HG03108 (cell line): ENCODE data around the gene SPOCD1.

Experiments
- ATAC-seq: cut with Tn5 transposase; IDR thresholded peaks from one replicate; pipeline ENCODE4 v1.9.1; 2021; ENCODE audit warnings: moderate library complexity; ENCODE audit not compliant: unreplicated experiment

SPOCD1 gene

DNA sequence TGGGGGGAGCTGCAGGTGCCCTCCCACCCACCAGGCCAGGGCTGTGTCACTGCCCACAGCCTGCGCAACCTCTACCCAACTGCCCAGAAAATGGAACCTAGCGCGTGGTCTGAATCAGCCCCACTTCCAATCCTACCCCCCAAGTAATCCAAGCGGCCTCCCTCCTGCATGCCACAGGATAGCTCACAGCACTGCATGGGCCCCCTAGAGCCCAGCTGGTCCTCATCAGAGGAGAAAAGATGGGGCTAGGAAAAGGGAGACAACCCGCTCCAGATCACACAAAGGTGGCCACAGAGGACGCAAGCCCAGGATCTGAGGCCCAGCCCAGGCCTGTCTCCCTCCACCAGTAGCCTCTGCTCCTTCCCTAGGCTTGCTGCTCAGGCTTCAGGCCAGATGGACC is 57.8 kb downstream of the SPOCD1 start:
- no peak for ATAC-seq

DNA sequence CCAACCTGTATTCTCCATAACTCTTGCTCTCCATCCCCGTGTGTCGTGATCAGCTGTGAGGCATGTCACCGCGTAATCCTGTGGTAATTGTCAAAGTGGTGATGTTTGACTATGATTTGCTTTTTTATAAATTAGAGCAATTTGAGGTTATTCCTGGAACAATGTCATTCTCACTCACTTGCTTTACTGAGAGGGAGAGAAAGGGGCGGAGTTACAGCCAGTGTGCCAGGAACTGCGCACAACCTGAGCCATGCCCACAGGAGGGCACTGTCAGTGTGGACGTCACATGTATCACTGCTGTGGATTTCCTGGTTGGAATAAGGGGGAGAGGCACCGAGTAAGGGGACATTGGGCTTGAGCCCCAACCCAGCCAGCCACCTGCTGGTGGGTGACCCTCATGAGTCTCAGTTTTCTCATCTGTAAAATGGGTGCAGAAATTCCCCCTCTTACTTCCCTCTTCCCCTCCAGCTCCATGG is 58.6 kb downstream of the SPOCD1 start:
- ATAC-seq, result no peak

GRCh38 chr1:31756578-31756977 is 59.2 kb downstream of the SPOCD1 start:
- no peak for ATAC-seq

- no peak for ATAC-seq
These were observed 59.9 kb downstream of the SPOCD1 start for GRCh38 chr1:31755850-31756492.

GRCh38 chr1:31755197-31755611 is 60.6 kb downstream of the SPOCD1 start:
- no peak for ATAC-seq

- no peak for ATAC-seq
These were observed 61.4 kb downstream of the SPOCD1 start for GRCh38 chr1:31754397-31754796.

- no peak for ATAC-seq
These were observed 62.0 kb downstream of the SPOCD1 start for GRCh38 chr1:31753707-31754349.

DNA sequence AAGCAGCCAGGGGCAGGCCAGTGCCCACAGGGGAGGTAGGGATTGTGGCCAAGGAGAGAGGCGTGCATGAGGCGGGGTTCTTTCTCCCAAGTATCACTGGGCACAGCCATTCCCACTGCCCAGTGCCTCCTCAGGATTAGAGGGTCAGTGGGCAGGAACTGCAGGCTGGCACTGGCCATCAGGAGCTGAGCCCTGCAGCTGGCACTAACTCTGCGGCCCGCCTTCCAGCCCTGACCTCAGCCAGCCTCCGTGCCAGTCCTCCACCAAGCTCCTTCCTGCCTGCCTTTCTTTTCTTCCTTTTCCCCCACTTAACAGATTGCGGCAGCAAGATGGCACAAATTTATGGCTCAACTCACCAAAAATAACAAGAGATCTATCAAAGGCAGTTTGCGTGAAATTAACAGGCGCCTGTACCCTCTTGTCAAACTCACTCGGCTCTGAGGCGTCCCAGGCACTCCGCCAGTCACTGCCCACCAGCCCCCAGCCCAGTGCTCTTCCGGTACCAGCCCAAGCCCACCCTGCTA is 62.8 kb downstream of the SPOCD1 start:
- ATAC-seq, result no peak

GRCh38 chr1:31752258-31752657 is 63.6 kb downstream of the SPOCD1 start:
- no peak for ATAC-seq

GRCh38 chr1:31751822-31752241 is 64.0 kb downstream of the SPOCD1 start:
- ATAC-seq, result no peak

GRCh38 chr1:31750858-31751510 is 64.8 kb downstream of the SPOCD1 start:
- ATAC-seq, result no peak

GRCh38 chr1:31749785-31750735 is 65.8 kb downstream of the SPOCD1 start:
- ATAC-seq, result no peak

GRCh38 chr1:31748365-31748764 is 67.5 kb downstream of the SPOCD1 start:
- ATAC-seq, result no peak

DNA sequence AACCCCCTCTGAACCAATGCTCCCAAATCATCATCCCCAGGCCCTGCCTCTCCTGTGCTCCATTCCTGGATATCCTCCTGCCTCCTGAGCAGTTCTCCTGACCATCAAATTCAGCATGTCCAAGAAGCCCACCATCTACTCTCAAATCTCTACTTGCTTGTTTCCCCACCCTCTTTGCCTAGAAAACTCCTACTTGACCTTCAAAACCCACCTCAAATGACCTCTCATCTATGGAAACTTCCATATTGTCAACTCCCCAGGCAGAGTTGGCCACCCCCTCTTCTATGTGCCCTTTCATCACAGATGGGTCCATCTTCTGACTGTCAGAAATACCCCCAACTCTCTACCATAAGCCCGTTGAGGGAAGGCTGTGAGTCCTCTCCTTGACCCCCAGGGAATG is 68.5 kb downstream of the SPOCD1 start:
- no peak for ATAC-seq

GRCh38 chr1:31746687-31747086 is 69.1 kb downstream of the SPOCD1 start:
- no peak for ATAC-seq

DNA sequence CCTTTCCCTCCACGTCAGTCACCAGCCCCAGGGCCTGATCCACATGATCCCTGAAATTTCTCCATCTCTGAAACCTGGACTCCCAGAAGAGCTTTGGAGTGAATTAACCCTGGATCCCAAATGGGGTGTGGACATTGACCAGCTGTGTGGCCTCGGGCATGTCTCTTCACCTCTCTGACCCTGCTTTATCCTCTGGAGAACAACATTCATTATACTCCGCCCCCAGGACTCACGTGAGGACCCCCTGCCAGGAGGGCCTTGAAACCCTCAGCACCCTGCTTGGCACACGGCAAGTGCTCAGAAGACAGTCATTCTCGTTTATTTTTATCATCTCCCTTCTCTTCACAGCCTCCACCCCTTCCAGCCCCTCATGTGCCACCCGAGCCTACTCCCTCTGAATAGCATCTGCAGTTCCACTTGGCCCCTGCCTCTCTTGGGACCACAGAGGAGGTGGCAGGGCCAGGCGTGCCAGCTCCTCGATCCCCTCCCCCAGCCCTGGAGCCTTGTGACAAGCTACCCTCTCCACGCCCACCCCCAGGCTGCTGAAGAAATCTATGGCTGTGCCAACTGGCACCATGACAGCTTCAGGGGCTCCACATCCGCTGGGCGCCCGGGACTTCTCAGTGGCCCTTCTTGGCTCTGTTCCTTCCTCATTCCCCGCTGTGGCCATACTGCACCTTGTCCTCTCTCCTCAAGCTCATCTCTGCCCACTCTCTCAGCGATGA is 69.7 kb downstream of the SPOCD1 start:
- no peak for ATAC-seq

DNA sequence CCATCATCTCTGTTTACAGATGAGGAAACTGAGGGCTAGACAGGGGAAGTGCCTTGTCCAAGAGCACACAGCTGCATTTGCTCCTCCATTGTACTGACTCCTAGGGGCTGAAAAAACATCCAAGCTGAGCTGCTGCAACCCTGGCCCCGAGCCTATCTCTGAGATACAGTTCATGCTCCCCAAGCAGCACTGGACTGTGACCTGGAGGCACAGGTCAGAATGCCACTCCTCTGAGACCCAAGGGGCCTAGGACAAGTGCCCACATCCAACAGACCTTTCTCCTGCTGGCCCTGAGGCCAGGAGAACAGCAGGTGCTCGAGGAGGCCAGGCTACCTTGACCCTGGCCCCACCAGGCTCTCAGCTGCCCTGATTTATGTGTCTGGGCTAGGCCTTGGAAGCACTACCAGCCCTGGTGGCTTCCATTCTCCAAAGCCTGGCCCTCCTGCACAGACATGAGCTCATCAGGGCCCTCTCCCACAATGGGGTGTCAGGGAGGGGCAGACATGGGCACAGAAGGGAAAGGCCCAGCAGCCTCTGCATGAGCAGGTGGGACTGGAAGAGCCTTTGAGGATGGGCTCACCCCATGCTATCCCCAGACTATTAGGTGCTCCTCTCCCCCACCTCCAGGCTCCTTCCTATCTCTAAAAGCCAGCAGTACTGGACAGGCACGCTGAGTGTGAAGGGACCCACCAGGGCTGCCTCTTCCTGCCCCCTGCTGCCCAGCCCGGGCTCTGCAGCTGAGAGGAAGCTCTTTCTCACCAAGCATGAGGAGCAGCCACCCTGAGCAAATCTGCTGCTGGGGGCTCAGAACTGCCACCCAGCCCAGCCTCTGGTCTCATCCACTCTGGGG is 70.5 kb downstream of the SPOCD1 start:
- no peak for ATAC-seq

DNA sequence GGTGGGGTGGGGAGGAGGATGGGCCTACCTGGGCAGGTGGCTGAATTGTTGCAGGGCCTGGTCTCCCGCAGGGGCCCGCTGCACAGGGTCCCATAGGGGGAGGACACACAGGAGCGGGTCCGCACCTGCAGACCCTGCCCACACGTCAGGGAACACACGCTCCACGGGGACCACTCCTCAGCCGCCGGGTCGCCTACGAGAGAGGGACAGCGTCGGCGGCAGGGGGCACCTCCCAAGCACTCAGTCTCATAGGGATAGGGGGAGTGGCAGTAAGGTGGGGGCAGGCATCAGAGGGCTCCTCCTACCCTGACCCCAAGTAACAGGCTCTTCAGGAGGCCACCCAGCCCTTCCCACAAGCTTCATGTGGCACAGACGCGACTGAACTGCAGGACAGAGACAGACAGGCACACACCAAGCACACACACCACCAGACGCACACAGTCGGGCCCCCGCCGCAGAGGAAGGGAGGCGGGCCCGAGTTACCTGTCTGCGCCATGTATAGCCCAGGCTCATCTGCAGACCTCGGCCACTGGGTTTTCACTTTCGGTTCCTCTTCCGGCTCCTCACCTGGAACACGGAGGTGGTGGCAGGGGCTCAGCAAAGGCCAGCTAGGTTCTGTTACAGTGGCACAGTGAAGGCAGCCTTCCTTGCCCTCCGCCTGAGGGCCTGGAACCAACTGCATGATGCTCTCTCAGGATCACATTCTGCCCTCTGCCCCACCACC is 71.5 kb downstream of the SPOCD1 start:
- no peak for ATAC-seq
